Body of pancreas (tissue), 4 donors: Measurements from ENCODE around the gene CYP11A1.

Source experiments
- POLR2A ChIP-seq, 3 donors: fragments of 450-650 bp; IDR thresholded peaks; one replicate each; pipeline ENCODE4 v1.6.1; 2016; ENCODE audit warnings: antibody characterized with exemption in 3 of 3, mild to moderate bottlenecking in 2 of 3
- TF ChIP-seq, protein P1 (sequence below), 7 experiments: fragments of 450-650 bp in 4 of 7; fragments of 200-600 bp in 3 of 7; sonication (generic) in 3 of 7; IDR thresholded peaks; one replicate each; pipeline ENCODE4 v1.5.1; 2016 to 2019; ENCODE audit warnings: antibody characterized with exemption in 7 of 7

- TF ChIP-seq, protein P1, sequence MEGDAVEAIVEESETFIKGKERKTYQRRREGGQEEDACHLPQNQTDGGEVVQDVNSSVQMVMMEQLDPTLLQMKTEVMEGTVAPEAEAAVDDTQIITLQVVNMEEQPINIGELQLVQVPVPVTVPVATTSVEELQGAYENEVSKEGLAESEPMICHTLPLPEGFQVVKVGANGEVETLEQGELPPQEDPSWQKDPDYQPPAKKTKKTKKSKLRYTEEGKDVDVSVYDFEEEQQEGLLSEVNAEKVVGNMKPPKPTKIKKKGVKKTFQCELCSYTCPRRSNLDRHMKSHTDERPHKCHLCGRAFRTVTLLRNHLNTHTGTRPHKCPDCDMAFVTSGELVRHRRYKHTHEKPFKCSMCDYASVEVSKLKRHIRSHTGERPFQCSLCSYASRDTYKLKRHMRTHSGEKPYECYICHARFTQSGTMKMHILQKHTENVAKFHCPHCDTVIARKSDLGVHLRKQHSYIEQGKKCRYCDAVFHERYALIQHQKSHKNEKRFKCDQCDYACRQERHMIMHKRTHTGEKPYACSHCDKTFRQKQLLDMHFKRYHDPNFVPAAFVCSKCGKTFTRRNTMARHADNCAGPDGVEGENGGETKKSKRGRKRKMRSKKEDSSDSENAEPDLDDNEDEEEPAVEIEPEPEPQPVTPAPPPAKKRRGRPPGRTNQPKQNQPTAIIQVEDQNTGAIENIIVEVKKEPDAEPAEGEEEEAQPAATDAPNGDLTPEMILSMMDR (IDR thresholded peaks at IDR 0.05): no peak
- TF ChIP-seq POLR2A (IDR thresholded peaks at IDR 0.05): no peak
Measured at GRCh38 chr15:74387621-74388362, 20.3 kb upstream of the CYP11A1 start.
